Hepatocyte (in vitro differentiated cells): ENCODE measurements around the gene CNTNAP2. TPM values are rescaled to one million over a fixed set of nuclear protein-coding genes. Genes with fewer than 3 reads are reported as not detected.

Experiments used
- DNase-seq: peaks from one replicate; pipeline ENCODE4 v3.0.0-alpha.2; 2016; ENCODE audit warnings: low spot score
- H2AFZ ChIP-seq: fragments of 200-600 bp; sonication (generic); 2 replicates; pipeline ENCODE4 v1.6.0; 2016; ENCODE audit warnings: antibody characterized with exemption, mild to moderate bottlenecking
- H3K27ac ChIP-seq: fragments of 200-600 bp; sonication (generic); 2 replicates; pipeline ENCODE4 v1.5.1; 2016; ENCODE audit warnings: mild to moderate bottlenecking
- H3K27me3 ChIP-seq: fragments of 200-600 bp; sonication (generic); 2 replicates; pipeline ENCODE4 v1.6.1; 2016
- H3K36me3 ChIP-seq: fragments of 200-600 bp; sonication (generic); replicated peaks from 2 replicates; pipeline ENCODE4 v1.5.1; 2016; ENCODE audit warnings: low read depth; ENCODE audit not compliant: insufficient read depth
- H3K4me1 ChIP-seq: fragments of 200-600 bp; sonication (generic); 2 replicates; pipeline ENCODE4 v1.5.1; 2016; ENCODE audit warnings: mild to moderate bottlenecking, moderate library complexity; ENCODE audit not compliant: insufficient read depth
- H3K4me2 ChIP-seq: fragments of 200-600 bp; sonication (generic); 2 replicates; pipeline ENCODE4 v1.6.0; 2016
- H3K4me3 ChIP-seq: fragments of 200-600 bp; sonication (generic); 2 replicates; pipeline ENCODE4 v1.5.1; 2016; ENCODE audit warnings: mild to moderate bottlenecking
- H3K79me2 ChIP-seq: fragments of 200-600 bp; sonication (generic); 2 replicates; pipeline ENCODE4 v1.6.0; 2017; ENCODE audit warnings: mild to moderate bottlenecking
- H3K9me2 ChIP-seq: fragments of 200-600 bp; sonication (generic); replicated peaks from 2 replicates; pipeline ENCODE4 v1.6.0; 2017; ENCODE audit warnings: mild to moderate bottlenecking; ENCODE audit not compliant: insufficient read depth
- H3K9me3 ChIP-seq: fragments of 200-600 bp; sonication (generic); 2 replicates; pipeline ENCODE4 v1.5.1; 2016; ENCODE audit warnings: low read depth, mild to moderate bottlenecking
- H4K20me1 ChIP-seq: fragments of 200-600 bp; sonication (generic); 2 replicates; pipeline ENCODE4 v1.6.0; 2016; ENCODE audit warnings: mild to moderate bottlenecking; ENCODE audit not compliant: insufficient read depth, poor library complexity, severe bottlenecking
- EZH2 ChIP-seq: fragments of 200-600 bp; sonication (generic); IDR thresholded peaks from 2 replicates; pipeline ENCODE4 v1.6.1; 2016; ENCODE audit warnings: antibody characterized with exemption, mild to moderate bottlenecking, borderline replicate concordance
- EZH2phosphoT487 ChIP-seq: fragments of 200-600 bp; sonication (generic); IDR thresholded peaks from one replicate; pipeline ENCODE4 v1.6.1; 2018; ENCODE audit warnings: antibody characterized with exemption, mild to moderate bottlenecking, low read depth, moderate library complexity; ENCODE audit not compliant: unreplicated experiment, severe bottlenecking
- WGBS: methylation state at CpG from one replicate; pipeline ENCODE4 v1.1.6; 2016; ENCODE audit warnings: low lambda C conversion rate; ENCODE audit errors: missing lambda C conversion rate; 5-methylcytosine and 5-hydroxymethylcytosine counted together
- polyA plus RNA-seq: library from polyadenylated mRNA; unstranded; fragments of >200 nt; fragmentation: Nextera tagmentation; extraction: Ambion mirVana; gene quantifications from 2 replicates; pipeline ENCODE4 v1.2.1, GENCODE V29; 2016
- total RNA-seq: library from RNA; depleted of rRNA; stranded (reverse); fragments of >200 nt; gene quantifications from 2 replicates; pipeline ENCODE4 v1.2.3, GENCODE V29; 2014
- TF ChIP-seq, protein P1 (sequence below): fragments of 200-600 bp; sonication (generic); IDR thresholded peaks from 2 replicates; pipeline ENCODE4 v1.5.1; 2016; ENCODE audit warnings: antibody characterized with exemption, mild to moderate bottlenecking; ENCODE audit not compliant: poor library complexity

The CNTNAP2 gene
- total and polyA plus RNA-seq, 2 experiments from 2014 or later = 7.5 to 14.7 TPM

DNA sequence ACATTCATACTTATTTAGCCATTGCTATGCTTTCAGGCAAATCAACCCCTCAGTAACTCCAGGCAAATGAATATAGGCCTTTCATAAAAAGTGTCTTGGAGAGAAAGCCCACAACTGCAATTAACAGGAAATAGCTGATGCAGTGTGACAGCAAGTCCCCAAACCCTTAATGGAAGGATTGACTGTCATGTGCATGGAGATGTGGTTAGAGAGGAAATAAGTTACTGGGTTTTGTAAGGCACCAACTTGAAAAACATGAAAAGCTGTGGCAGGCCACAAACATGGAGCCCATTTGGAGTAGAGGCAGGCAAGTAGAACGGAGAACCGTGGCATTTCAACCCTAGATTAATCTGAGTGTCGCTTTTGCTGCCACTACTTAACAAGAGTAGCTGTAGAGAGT is 1924.6 kb downstream of the CNTNAP2 start:
- H2AFZ ChIP-seq = no peak overlapping the region
- no peaks in the 10 kb centered on the region for H3K9me3 ChIP-seq
- H3K4me2 ChIP-seq = no peak overlapping the region
- no peak overlapping the region for H3K27ac ChIP-seq
- H3K4me1 ChIP-seq = no peaks in the 10 kb centered on the region
- H3K9me2 ChIP-seq = no peaks in the 10 kb centered on the region
- no peaks in the 10 kb centered on the region for H3K27me3 ChIP-seq
- H3K79me2 ChIP-seq = no peaks in the 10 kb centered on the region
- H3K36me3 ChIP-seq = no peaks in the 10 kb centered on the region
- 99% methylated on average over 3 of the region's 3 CpGs for WGBS
- no peak overlapping the region for H3K4me3 ChIP-seq
- H4K20me1 ChIP-seq = no peaks in the 10 kb centered on the region
- TF ChIP-seq EZH2phosphoT487 (no peak), EZH2 (no peak)
- TF ChIP-seq, protein P1, sequence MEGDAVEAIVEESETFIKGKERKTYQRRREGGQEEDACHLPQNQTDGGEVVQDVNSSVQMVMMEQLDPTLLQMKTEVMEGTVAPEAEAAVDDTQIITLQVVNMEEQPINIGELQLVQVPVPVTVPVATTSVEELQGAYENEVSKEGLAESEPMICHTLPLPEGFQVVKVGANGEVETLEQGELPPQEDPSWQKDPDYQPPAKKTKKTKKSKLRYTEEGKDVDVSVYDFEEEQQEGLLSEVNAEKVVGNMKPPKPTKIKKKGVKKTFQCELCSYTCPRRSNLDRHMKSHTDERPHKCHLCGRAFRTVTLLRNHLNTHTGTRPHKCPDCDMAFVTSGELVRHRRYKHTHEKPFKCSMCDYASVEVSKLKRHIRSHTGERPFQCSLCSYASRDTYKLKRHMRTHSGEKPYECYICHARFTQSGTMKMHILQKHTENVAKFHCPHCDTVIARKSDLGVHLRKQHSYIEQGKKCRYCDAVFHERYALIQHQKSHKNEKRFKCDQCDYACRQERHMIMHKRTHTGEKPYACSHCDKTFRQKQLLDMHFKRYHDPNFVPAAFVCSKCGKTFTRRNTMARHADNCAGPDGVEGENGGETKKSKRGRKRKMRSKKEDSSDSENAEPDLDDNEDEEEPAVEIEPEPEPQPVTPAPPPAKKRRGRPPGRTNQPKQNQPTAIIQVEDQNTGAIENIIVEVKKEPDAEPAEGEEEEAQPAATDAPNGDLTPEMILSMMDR = no peak
- DNase-seq = no peak

DNA sequence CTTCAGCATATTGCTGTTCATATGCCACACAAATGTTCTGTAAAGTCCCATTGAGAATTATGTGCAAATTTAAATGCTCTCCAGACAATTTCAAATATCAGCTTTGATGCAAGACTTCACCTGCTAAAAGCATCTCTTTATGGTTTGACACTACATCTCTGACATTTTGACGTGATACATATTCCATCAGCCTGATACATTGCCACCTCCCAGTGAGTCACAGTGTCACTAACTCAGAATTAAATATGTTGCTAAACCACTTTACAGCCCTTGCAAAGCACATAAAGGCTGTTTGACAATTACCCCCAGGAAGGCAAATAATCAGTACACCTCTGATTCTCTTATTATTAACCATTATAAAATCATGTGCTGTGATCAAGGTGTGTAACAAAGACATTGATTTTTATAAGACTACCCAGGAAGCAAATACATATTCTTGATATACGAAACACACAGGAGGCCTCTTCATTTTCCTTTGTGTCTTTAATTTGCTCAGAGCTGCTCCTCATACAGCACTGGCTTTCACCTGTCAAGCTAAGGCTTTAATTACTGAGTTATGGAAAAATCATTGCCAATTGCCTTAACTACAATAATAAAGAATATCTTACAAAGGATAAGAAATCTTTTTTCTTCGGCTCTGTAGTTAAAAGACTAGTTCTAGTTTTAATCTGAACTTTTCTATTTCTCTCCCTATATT is 1926.5 kb downstream of the CNTNAP2 start:
- Histone ChIP-seq H3K9me3 (no peaks in the 10 kb centered on the region), H3K36me3 (no peaks in the 10 kb centered on the region), H3K4me2 (no peak overlapping the region), H3K4me1 (no peaks in the 10 kb centered on the region), H3K27ac (no peak overlapping the region), H4K20me1 (no peaks in the 10 kb centered on the region), H3K79me2 (no peaks in the 10 kb centered on the region), H2AFZ (no peak overlapping the region), H3K27me3 (no peaks in the 10 kb centered on the region), H3K4me3 (no peak overlapping the region), H3K9me2 (no peaks in the 10 kb centered on the region)
- WGBS = 86% methylated on average over 3 of the region's 3 CpGs
- DNase-seq = no peak
- TF ChIP-seq EZH2phosphoT487 (no peak), EZH2 (no peak)
- TF ChIP-seq, protein P1 = no peak

DNA sequence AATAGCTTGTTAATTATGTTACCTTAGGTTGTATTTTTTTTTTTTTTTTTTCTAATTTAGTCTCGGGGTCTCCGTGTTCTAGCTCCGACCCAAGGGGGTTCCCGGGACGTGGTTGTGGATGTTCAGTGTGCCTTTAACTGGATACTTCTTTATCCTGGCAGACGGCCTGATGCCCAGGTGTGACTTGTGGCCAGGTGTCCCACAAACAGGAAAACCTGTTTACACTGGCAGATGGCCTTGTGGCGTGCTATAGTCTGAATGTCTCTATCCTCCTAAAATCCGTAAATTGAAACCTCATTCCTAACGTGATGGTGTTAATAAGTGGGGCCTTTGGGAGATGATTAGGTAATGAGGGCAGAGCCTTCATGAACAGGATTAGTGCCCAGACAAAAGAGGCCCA is 1927.6 kb downstream of the CNTNAP2 start:
- Histone ChIP-seq H3K9me3 (no peaks in the 10 kb centered on the region), H3K9me2 (no peaks in the 10 kb centered on the region), H3K4me3 (no peak overlapping the region), H3K4me2 (no peak overlapping the region), H3K27ac (no peak overlapping the region), H3K36me3 (no peaks in the 10 kb centered on the region), H3K4me1 (no peaks in the 10 kb centered on the region), H3K27me3 (no peaks in the 10 kb centered on the region), H4K20me1 (no peaks in the 10 kb centered on the region), H3K79me2 (no peaks in the 10 kb centered on the region), H2AFZ (no peak overlapping the region)
- DNase-seq = no peak
- WGBS = 93% methylated on average over 9 of the region's 9 CpGs
- TF ChIP-seq EZH2 (no peak), EZH2phosphoT487 (no peak)
- TF ChIP-seq, protein P1 = no peak

DNA sequence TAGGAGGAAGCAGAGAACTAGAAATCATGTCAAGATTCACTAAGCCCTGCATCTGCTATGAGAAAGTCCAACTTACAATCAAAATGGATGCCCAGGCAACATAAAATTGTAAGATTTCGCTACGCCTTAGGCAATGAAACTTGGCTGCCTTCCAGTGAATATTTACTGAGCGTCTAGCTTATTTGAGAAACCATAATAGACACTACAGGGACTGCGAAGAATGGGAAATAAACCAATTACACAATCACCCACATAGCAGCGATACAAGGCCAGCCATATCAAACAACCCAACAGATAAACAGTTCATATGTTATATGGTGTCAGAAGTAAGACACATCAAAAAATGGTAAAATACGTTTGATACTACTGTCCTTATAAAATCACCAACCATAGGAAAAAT is 1928.9 kb downstream of the CNTNAP2 start:
- H3K4me1 ChIP-seq = no peaks in the 10 kb centered on the region

More for the DNA sequence above, 1928.9 kb downstream of the CNTNAP2 start:
- Histone ChIP-seq H2AFZ (no peak overlapping the region), H3K27me3 (no peaks in the 10 kb centered on the region), H3K4me2 (no peak overlapping the region), H3K79me2 (no peaks in the 10 kb centered on the region), H3K9me3 (no peaks in the 10 kb centered on the region), H3K9me2 (no peaks in the 10 kb centered on the region), H3K4me3 (no peak overlapping the region), H4K20me1 (no peaks in the 10 kb centered on the region), H3K36me3 (no peaks in the 10 kb centered on the region), H3K27ac (no peak overlapping the region)
- TF ChIP-seq, protein P1 = no peak
- TF ChIP-seq EZH2 = no peak
- no peak for TF ChIP-seq EZH2phosphoT487
- 86% methylated on average over 6 of the region's 6 CpGs for WGBS
- DNase-seq = no peak
